Measurements from ENCODE around the gene CCDC32. TPM values are rescaled to one million over a fixed set of nuclear protein-coding genes. Genes with fewer than 3 reads are reported as not detected.

Gene CCDC32
- total RNA-seq = 16.0 and 24.2 TPM in 2 replicates

GRCh38 chr15:40564591-40565332 is at the start of gene CCDC32:
CCDC32 (minus strand) TSS chr15:40565042; CDS start chr15:40563015, 2,027 bp downstream.

GRCh38 chr15:40593588-40594428 is 29.0 kb upstream of the CCDC32 start, which contains the start of gene KNL1:
KNL1 (plus strand) TSS chr15:40594249; CDS start chr15:40602932, 8,683 bp downstream.

DNA sequence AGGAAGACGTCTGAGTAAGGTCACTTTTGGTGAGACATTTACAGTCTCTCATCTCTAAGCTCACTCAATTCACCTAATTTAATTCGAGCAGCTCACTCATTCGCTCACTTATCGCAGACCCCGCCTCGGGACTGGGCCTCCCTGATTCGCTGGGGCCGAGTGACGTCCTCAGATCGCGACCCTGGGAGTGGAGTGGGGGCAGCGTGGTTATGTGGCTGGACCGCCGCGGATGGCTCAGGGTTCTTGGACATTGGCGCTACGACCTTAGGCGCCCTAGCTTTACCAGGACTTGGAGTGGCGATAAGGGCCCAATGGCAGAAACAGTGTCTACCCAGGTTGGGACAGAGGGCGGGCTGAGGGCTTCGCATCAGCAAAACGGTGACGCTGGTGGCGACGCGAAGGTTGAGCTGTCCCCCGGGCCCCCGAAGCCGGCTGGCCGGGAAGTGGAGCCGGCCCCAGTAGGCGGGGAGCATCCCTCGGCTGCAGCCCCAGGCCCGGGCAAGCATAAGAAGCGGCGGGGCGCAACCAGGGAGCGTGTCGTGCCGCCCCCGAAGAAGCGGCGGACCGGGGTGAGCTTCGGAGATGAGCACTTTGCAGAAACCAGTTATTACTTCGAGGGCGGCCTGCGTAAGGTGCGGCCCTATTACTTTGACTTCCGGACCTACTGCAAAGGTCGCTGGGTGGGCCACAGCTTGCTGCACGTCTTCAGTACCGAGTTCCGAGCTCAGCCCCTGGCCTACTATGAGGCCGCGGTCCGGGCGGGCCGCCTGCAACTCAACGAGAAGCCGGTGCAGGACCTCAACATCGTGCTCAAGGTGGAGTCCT is 4.5 kb upstream of the CCDC32 start, which contains the start of gene RPUSD2:
Gene RPUSD2, plus strand, starts transcription at position 171 of the 825 bp plus-strand sequence. Its CDS starts 39 bp downstream, at position 210.

Small RNAs within 50 kb of the gene (small RNA-seq; reads per million reads assigned to genes)
- gene RF00017 = not detected
- not detected for gene RNU6-516P

Other genes starting within 250 kb of the CCDC32 start
- gene INAFM2, start 241.3 kb downstream of the CCDC32 start, total RNA-seq = 15.0 and 19.6 TPM in 2 replicates
- 15.2 and 15.7 TPM in 2 replicates for gene CCDC9B, start 224.1 kb downstream of the CCDC32 start, total RNA-seq
- not detected in 2 replicates for gene PHGR1, start 214.0 kb downstream of the CCDC32 start, total RNA-seq
- gene DISP2, start 206.8 kb downstream of the CCDC32 start, total RNA-seq = under 0.01 and 0.10 TPM in 2 replicates
- 29.1 and 48.4 TPM in 2 replicates for gene KNSTRN, start 182.3 kb downstream of the CCDC32 start, total RNA-seq
- 32.3 and 36.9 TPM in 2 replicates for gene IVD, start 159.2 kb downstream of the CCDC32 start, total RNA-seq
- gene BAHD1, start 124.1 kb downstream of the CCDC32 start, total RNA-seq = 16.0 and 16.6 TPM in 2 replicates
- gene CHST14, start 94.1 kb downstream of the CCDC32 start, total RNA-seq = 18.6 and 20.6 TPM in 2 replicates
- gene RPUSD2, start 4.3 kb upstream of the CCDC32 start, total RNA-seq = 11.2 and 12.7 TPM in 2 replicates
- gene KNL1, start 29.2 kb upstream of the CCDC32 start, total RNA-seq = 11.8 and 29.8 TPM in 2 replicates
- gene RAD51, start 130.1 kb upstream of the CCDC32 start, total RNA-seq = 3.6 and 4.8 TPM in 2 replicates
- 25.9 and 29.4 TPM in 2 replicates for gene RMDN3, start 190.2 kb upstream of the CCDC32 start, total RNA-seq
- 14.7 and 18.3 TPM in 2 replicates for gene GCHFR, start 199.0 kb upstream of the CCDC32 start, total RNA-seq
- gene C15orf62, start 204.9 kb upstream of the CCDC32 start, total RNA-seq = 0.65 and 1.4 TPM in 2 replicates
- 25.2 and 26.0 TPM in 2 replicates for gene ZFYVE19, start 242.0 kb upstream of the CCDC32 start, total RNA-seq
- 22.2 and 41.6 TPM in 2 replicates for gene DNAJC17, start 242.4 kb upstream of the CCDC32 start, total RNA-seq